GM18502 (cell line): ENCODE measurements around the gene GRPR.
"Not testable (repeated sequence)": the region's sequence is repeated elsewhere in the genome, so short reads cannot be mapped to it uniquely, and the experiment has no call there.

Experiments used
- ATAC-seq: cut with Tn5 transposase; IDR thresholded peaks from one replicate; pipeline ENCODE4 v1.9.1; 2021; ENCODE audit warnings: mild to moderate bottlenecking; ENCODE audit not compliant: unreplicated experiment, poor library complexity

GRPR gene

GRCh38 chrX:16136080-16136479, 12.7 kb downstream of the GRPR start:
- no peak for ATAC-seq

GRCh38 chrX:16137416-16138107, 14.2 kb downstream of the GRPR start:
- peak; percentile 79 for ATAC-seq

- ATAC-seq, result peak; percentile 51
Observed at GRCh38 chrX:16138108-16138427, 14.7 kb downstream of the GRPR start.

- ATAC-seq, result no peak
Observed at GRCh38 chrX:16140448-16140847, 17.1 kb downstream of the GRPR start.

DNA sequence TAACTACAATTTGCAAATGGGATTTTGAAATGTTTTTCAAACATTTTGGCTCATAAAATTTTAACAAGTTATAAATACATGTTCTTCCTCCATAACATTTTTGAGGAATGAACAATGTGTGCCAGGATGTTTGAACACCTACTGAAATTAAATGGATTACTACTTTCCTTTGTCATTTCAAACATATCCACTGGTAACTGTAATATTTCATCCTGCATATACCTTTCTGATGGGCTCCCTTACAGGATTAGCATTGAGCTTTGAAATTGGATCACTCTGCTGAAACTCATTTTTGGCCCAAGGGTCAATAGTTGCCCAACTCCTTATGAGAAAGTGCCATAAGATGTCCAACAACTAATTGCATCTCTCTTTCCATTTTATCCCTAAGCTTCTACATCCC, 17.6 kb downstream of the GRPR start:
- no peak for ATAC-seq

GRCh38 chrX:16141422-16142245, 18.3 kb downstream of the GRPR start:
- no peak for ATAC-seq

DNA sequence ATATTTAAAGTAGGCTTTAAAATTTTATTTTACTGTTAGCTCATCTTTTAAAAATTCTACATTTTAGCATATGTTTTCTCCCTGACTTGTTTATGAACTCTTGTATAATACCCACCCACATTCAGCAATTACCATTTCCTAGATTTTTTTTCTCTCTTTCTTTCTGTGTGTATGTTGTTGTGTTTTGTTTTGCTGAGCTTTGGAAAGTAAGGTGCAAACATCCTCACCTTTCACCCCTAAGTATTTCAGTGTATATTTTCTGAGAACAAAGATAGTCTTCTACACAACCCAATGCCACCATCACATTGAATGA, 18.8 kb downstream of the GRPR start:
- ATAC-seq, result no peak

DNA sequence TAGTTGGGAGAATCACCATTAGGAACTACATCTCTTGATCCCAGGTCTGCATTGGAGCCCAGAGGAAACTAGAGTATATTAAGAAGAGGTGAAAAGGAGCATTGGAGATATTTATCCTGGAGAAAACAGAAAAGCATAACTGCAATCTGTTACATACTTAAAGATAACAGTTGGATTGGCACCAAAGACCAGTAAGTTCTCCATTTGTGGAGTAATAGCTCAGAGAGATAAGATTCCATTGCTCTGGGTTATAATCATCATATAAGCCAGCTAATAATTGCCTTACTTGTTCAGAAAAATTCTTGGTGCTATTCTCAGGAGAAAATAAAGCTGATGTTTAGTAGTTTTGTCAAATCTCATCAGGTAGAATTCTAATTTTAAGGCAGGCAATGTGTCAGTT, 20.6 kb downstream of the GRPR start:
- ATAC-seq, result no peak

DNA sequence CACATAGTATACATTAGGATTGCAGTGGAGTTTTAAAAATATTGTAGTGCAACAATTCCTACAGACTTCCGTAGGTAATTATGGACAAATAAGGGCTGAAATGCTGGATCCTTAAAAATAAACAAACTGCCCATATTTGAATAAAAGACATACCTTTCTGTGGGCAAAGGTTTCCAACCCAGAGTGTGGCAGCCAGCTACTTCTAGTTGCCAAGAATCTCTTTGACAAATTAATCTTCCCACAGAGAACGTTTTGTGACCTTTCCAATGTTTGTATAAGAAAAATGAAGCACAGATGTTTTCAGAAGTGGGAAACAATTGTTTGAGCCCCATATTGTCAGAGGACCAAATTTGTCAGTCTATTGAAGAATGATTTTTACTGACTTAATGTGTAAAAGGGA, 21.1 kb downstream of the GRPR start:
- ATAC-seq, result no peak

DNA sequence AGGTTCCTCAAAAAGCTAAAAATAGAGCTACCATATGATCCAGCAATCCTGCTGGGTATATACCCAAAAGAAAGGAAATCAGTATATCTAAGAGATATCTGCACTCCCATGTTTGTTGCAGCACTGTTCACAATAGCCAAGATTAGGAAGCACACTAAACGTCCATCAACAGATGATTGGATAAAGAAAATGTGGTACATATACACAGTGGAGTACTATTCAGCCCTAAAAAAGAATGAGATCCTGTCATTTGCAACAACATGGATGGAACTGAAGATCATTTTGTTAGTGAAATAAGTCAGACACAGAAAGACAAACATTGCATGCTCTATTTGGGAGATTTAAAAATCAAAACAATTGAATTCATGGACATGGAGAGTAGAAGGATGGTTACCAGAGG, 21.7 kb downstream of the GRPR start:
- not testable (repeated sequence) for ATAC-seq

DNA sequence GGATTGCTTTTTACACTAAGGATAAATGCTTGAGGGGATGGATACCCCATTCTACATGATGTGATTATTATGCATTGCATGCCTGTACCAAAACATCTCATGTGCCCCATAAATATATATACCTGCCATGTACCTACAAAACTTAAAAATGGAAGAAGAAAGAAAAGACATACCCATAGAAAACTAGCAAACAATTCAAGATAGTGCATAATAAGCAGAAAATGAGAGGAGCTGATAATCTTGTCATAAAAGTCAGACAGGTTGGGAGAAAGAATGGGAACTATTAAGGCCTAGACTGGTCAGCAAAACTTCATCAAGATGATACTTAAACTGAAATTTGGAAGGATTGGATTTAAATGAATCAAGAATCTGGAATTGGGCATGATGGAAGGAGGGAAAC, 22.3 kb downstream of the GRPR start:
- no peak for ATAC-seq

DNA sequence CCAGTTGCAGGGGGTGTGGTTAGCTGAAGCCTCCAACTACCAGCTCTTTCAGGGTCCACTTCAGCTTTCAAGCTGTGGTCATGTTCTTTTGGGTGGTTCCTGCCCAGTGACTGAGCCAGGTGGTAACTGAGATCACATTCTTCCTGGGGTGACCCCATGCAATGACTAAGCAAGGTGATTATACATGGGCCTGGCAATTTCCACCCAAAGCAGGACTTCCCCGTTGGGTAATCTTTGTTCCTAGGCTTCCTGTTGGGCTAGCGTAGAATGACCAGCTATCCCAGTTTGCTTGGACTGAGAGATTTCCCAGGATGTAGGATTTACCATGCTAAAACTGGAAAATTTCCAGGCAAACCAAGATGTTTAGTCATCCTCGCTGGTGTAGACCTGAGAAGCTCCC, 25.5 kb downstream of the GRPR start:
- ATAC-seq, result no peak

DNA sequence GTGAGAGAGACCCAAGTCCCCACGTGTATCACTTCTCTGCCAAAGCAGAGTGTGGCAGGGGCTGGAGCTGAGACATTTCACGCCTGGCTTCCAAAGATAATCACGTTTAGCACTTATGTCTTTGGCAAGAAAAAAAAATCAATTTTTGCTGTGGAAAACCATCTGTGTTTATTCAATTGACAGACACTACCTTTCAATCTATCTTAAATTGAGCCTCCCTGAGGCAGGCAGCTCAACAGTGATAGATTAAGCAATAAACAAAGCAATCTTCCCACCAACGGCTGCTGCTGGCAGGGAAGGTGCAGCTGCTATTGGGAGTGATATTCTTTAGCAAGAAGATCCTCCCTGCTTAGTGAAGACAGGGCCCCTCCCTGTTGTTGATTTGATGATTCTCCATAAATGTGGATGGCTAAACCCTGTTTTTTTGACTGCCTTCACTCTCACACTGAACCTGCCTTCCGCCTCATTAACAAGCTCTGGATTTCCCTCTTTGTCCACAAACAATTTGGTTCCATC, 32.3 kb downstream of the GRPR start:
- ATAC-seq, result no peak

DNA sequence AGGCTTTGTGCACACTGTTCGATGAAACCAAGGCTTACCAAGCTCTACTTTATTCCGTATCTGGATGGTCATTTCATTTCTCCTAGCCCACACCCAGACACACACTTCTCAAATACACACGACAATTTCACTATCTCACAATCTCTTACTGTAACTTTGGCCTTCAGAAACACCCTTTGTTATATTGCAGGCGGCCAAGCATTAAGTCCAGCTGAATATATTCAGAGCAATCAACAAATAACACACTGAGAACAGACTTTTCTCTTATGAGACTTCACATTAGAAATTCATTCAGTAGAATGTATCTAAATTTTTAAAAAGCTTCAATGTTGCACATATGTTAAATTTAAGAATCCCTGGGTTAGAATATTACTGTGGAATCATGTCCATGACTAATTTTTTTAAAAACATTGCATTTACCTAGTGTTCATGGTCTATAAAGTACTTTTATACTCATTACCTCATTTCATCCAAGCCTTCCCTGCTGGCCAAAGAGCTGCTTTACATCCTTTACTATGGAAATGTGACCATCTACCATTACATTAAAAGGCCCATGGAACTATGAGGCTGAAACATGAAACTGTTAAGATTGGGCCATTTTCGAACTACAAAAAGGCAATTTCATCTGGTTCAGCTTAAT, 33.4 kb downstream of the GRPR start:
- no peak for ATAC-seq

GRCh38 chrX:16160729-16161128, 37.4 kb downstream of the GRPR start:
- no peak for ATAC-seq

- ATAC-seq, result not testable (repeated sequence)
Observed at GRCh38 chrX:16161173-16161572, 37.8 kb downstream of the GRPR start.

DNA sequence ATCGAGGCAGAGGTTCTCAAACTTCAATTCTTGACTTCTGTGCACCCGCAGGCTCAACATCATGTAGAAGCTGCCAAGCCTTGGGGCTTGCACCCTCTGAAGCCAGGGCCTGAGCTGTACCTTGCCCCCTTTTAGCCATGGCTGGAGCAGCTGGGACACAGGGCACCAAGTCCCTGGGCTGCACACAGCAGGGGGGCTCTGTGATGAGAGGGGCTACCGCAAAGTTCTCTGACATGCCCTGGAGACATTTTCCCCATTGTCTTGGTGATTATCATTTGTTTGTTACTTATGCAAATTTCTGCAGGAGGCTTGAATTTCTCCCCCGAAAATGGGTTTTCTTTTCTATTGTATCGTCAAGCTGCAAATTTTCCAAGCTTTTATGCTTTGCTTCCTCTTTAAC, 39.0 kb downstream of the GRPR start:
- ATAC-seq, result no peak

- ATAC-seq, result no peak
Observed at GRCh38 chrX:16164748-16165147, 41.4 kb downstream of the GRPR start.

DNA sequence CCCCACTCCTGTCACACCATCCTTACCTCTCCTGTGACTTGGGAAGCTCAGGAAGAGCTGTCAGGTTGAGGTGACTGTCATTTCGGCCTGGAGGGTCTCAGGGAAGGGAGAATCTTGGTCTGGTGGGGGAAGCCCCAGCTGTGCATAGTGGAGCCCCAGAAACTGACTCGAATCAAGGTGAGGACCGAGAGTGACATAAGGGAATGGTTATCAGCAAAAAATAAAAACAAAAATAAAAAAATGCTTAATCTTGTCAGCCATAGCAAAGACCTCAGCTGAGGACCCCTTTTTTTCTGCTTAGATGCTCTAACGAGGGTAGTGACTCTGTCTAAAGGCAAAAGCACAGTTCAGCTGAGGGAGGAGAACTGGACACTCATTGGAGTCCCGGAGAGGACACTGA, 43.8 kb downstream of the GRPR start, which contains the start of gene MAGEB17:
Gene MAGEB17 (plus strand): TSS at position 301 of the 400 bp plus-strand sequence. CDS start 2,902 bp downstream, outside the sequence.
- ATAC-seq, result no peak

DNA sequence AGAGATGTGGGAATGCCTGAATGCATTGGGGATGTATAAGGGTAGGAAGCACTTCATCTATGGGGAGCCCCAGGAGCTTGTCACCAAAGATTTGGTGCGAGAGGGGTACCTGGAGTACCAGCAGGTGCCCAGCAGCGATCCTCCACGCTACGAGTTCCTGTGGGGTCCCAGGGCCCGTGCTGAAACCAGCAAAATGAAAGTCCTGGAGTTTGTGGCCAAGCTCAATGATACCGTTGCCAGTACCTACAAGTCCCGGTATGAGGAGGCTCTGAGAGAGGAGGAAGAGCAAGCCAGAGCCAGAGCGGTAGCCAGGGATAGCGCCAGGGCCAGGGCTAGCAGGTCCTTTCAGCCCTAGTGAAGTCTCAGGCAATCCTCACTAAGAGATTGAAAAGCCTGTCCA, 47.7 kb downstream of the GRPR start:
- ATAC-seq, result no peak

GRCh38 chrX:16171944-16172343, 48.6 kb downstream of the GRPR start:
- no peak for ATAC-seq
